Mesothelial cell of epicardium (in vitro differentiated cells): ENCODE measurements around the gene FBXW7. TPM values are rescaled to one million over a fixed set of nuclear protein-coding genes. Genes with fewer than 3 reads are reported as not detected.

Experiments
- DNase-seq, 2 experiments: peaks; one replicate each; pipeline ENCODE4 v3.0.0; 2021; ENCODE audit warnings: low spot score in 2 of 2; ENCODE audit not compliant: unreplicated experiment in 2 of 2
- H3K27ac Mint-ChIP-seq: 2 replicates; pipeline ENCODE4 v1.8.0; 2021; ENCODE audit warnings: mixed read lengths
- H3K27me3 Mint-ChIP-seq: 2 replicates; pipeline ENCODE4 v1.8.0; 2021; ENCODE audit warnings: low read depth, mixed read lengths
- H3K36me3 Mint-ChIP-seq: 2 replicates; pipeline ENCODE4 v1.8.0; 2021; ENCODE audit warnings: mixed read lengths
- H3K4me1 Mint-ChIP-seq: 2 replicates; pipeline ENCODE4 v1.8.0; 2021; ENCODE audit warnings: mixed read lengths
- H3K4me3 Mint-ChIP-seq: 2 replicates; pipeline ENCODE4 v1.8.0; 2021; ENCODE audit warnings: mild to moderate bottlenecking, moderate library complexity, mixed read lengths
- H3K9me3 Mint-ChIP-seq: 2 replicates; pipeline ENCODE4 v1.8.0; 2021; ENCODE audit warnings: mixed read lengths
- CTCF ChIP-seq: fragments of 200-600 bp; sonication (generic); IDR thresholded peaks from one replicate; pipeline ENCODE4 v1.5.0; 2021; ENCODE audit warnings: antibody characterized with exemption; ENCODE audit not compliant: unreplicated experiment
- microRNA-seq: library from miRNA; unstranded; fragments of <30 nt; microRNA quantifications from one replicate; pipeline ENCODE4 v1.2.0, GENCODE V29; 2021; ENCODE audit warnings: inconsistent platforms, mixed read lengths
- total RNA-seq: library from RNA; stranded (reverse); gene quantifications from 3 replicates; pipeline ENCODE4 v1.2.1, GENCODE V29; 2021

Gene FBXW7
- total RNA-seq, 1 donor from 2014 or later, result 46.4 TPM

- Mint-ChIP-seq H3K36me3 (no peaks in the 10 kb centered on the region), H3K27me3 (no peaks in the 10 kb centered on the region), H3K27ac (peak overlapping the region; percentile 76), H3K9me3 (peaks cover 3% of the 10 kb centered on the region), H3K4me3 (no peak overlapping the region), H3K4me1 (peaks cover 26% of the 10 kb centered on the region)
- DNase-seq, result peak in 1 of 2 experiments; percentile 52
- TF ChIP-seq CTCF, result no peak
Observed at GRCh38 chr4:152278505-152279233, 257.2 kb downstream of the FBXW7 start.

GRCh38 chr4:152278172-152278504 lies 257.8 kb downstream of the FBXW7 start:
- no peak for DNase-seq
- Mint-ChIP-seq H3K27me3 (no peaks in the 10 kb centered on the region), H3K27ac (no peak overlapping the region), H3K36me3 (no peaks in the 10 kb centered on the region), H3K9me3 (peaks cover 3% of the 10 kb centered on the region), H3K4me3 (no peak overlapping the region), H3K4me1 (peaks cover 29% of the 10 kb centered on the region)
- TF ChIP-seq CTCF, result no peak

GRCh38 chr4:152277333-152277732 lies 258.6 kb downstream of the FBXW7 start:
- H3K4me3 Mint-ChIP-seq, result no peak overlapping the region
- DNase-seq, result no peak
- H3K4me1 Mint-ChIP-seq, result peaks cover 29% of the 10 kb centered on the region
- H3K36me3 Mint-ChIP-seq, result no peaks in the 10 kb centered on the region
- no peaks in the 10 kb centered on the region for H3K27me3 Mint-ChIP-seq
- TF ChIP-seq CTCF, result no peak
- H3K27ac Mint-ChIP-seq, result no peak overlapping the region
- H3K9me3 Mint-ChIP-seq, result peaks cover 3% of the 10 kb centered on the region

- peaks cover 18% of the 10 kb centered on the region for H3K4me1 Mint-ChIP-seq
- no peaks in the 10 kb centered on the region for H3K27me3 Mint-ChIP-seq
- no peak for TF ChIP-seq CTCF
- no peaks in the 10 kb centered on the region for H3K36me3 Mint-ChIP-seq
- H3K9me3 Mint-ChIP-seq, result no peaks in the 10 kb centered on the region
- DNase-seq, result no peak
- H3K27ac Mint-ChIP-seq, result peak overlapping the region; percentile 83
- H3K4me3 Mint-ChIP-seq, result no peak overlapping the region
Observed at GRCh38 chr4:152273343-152273742, 262.5 kb downstream of the FBXW7 start.

Small RNAs within 50 kb of the gene (microRNA-seq; reads per million reads assigned to microRNA genes)
- gene MIR3140, result 0.88 reads per million

Other genes with a start within 250 kb of the FBXW7 start
- gene TMEM154, start 143.9 kb upstream of the FBXW7 start, total RNA-seq, result 0.75 to 1.2 TPM (median 0.98 TPM) in 3 replicates
- 0.43 to 0.65 TPM (median 0.58 TPM) in 3 replicates for gene TIGD4, start 243.6 kb upstream of the FBXW7 start, total RNA-seq
- gene ARFIP1, start 243.9 kb upstream of the FBXW7 start, total RNA-seq, result 25.1 to 26.7 TPM (median 26.2 TPM) in 3 replicates